K562 (cell line): ENCODE results near the gene GADL1. TPM values are rescaled to one million over a fixed set of nuclear protein-coding genes. Genes with fewer than 3 reads are reported as not detected.

Experiments used
- ATAC-seq: fragments of 200-7000 bp; cut with Tn5 transposase; 3 replicates; pipeline ENCODE4 v1.9.1; 2020; ENCODE audit warnings: moderate library complexity
- BruUV-seq: library from RNA; stranded (reverse); fragments of 400-500 nt; replicated peaks from 2 replicates; lab custom pipeline; 2021; lab: Mats Ljungman, UMichigan
- CTCF ChIA-PET: fragments of 300-600 bp; formaldehyde crosslinking; extraction: SDS; loops from one replicate; lab custom pipeline; 2021; ENCODE audit warnings: low intra/inter-chr PET ratio; lab: Yijun Ruan, JAX
- POLR2A ChIA-PET: fragments of 300-600, 350-650 bp; sonication (Branson Sonifier 250); formaldehyde crosslinking; extraction: SDS; loops from one replicate; lab custom pipeline; 2021; ENCODE audit warnings: antibody characterized with exemption, inconsistent platforms; lab: Yijun Ruan, JAX
- DNase-seq, 4 experiments: peaks; one replicate each; pipeline versions ENCODE4 v3.0.0 to v3.0.0-alpha.2; 2011 to 2018; ENCODE audit warnings: low spot score in 3 of 4, mixed read lengths in 3 of 4; ENCODE audit errors: extremely low read depth in 1 of 4
- FAIRE-seq: peaks from 2 replicates; lab custom pipeline; 2011; peaks lifted over from hg19 to GRCh38; lab: Jason Lieb, UNC
- H2AFZ ChIP-seq: 2 replicates; pipeline ENCODE4 v1.6.0; 2011; ENCODE audit warnings: low read depth, low read length, control low read depth, inconsistent platforms
- H3K27ac ChIP-seq: fragments of 200-600 bp; 3 replicates; pipeline ENCODE4 v1.8.0; 2011; ENCODE audit warnings: low read depth, mild to moderate bottlenecking, control low read depth, inconsistent platforms, low read length, moderate library complexity, mixed read lengths; ENCODE audit errors: extremely low read depth
- H3K27me3 ChIP-seq, 2 experiments: fragments of 300-600 bp in 1 of 2; 2 replicates in 1 of 2; 3 replicates in 1 of 2; pipeline versions ENCODE4 v1.6.0 to v1.8.0; 2011; ENCODE audit warnings: inconsistent platforms in 2 of 2, low read length in 2 of 2, mild to moderate bottlenecking in 1 of 2, mixed read lengths in 1 of 2, moderate library complexity in 1 of 2; ENCODE audit not compliant: control insufficient read depth in 2 of 2, insufficient read depth in 2 of 2
- H3K36me3 ChIP-seq: fragments of 300-600 bp; 3 replicates; pipeline ENCODE4 v1.8.0; 2011; ENCODE audit warnings: mild to moderate bottlenecking, low read length, inconsistent platforms; ENCODE audit not compliant: control insufficient read depth, insufficient read depth
- H3K4me1 ChIP-seq, 2 experiments: fragments of 200-600 bp in 1 of 2; replicated peaks in 1 of 2; 2 replicates in 1 of 2; 3 replicates in 1 of 2; pipeline versions ENCODE4 v1.5.1 to v1.8.0; 2011; ENCODE audit warnings: inconsistent platforms in 2 of 2, low read length in 2 of 2, mild to moderate bottlenecking in 1 of 2, mixed read lengths in 1 of 2, moderate library complexity in 1 of 2; ENCODE audit not compliant: control insufficient read depth in 2 of 2, insufficient read depth in 2 of 2
- H3K4me2 ChIP-seq: 2 replicates; pipeline ENCODE4 v1.6.1; 2011; ENCODE audit warnings: low read length, control low read depth, inconsistent platforms, mixed read lengths; ENCODE audit not compliant: insufficient read depth
- H3K4me3 ChIP-seq: fragments of 200-600 bp; sonication (generic), shearing (Covaris generic); 2 replicates; pipeline ENCODE4 v1.5.1; 2016; ENCODE audit warnings: control low read depth, inconsistent platforms
- H3K79me2 ChIP-seq: fragments of 200-600 bp; 3 replicates; pipeline ENCODE4 v1.8.0; 2011; ENCODE audit warnings: low read length, inconsistent platforms; ENCODE audit not compliant: control insufficient read depth, insufficient read depth
- H3K9ac ChIP-seq, 2 experiments: 2 replicates each; pipeline versions ENCODE4 v1.6.0 to v1.6.1; 2011; ENCODE audit warnings: low read depth in 2 of 2, low read length in 2 of 2, control low read depth in 1 of 2, inconsistent platforms in 1 of 2, mild to moderate bottlenecking in 1 of 2, mixed read lengths in 1 of 2; ENCODE audit not compliant: insufficient read depth in 1 of 2
- H3K9me1 ChIP-seq: one replicate; pipeline ENCODE4 v1.6.0; 2011; ENCODE audit warnings: inconsistent platforms, mild to moderate bottlenecking, low read length, moderate library complexity; ENCODE audit not compliant: control insufficient read depth, insufficient read depth
- H3K9me3 ChIP-seq: replicated peaks from 2 replicates; pipeline ENCODE4 v1.5.1; 2011; ENCODE audit warnings: low read depth, low read length, inconsistent platforms; ENCODE audit not compliant: control insufficient read depth, insufficient read depth
- H4K20me1 ChIP-seq: replicated peaks from 2 replicates; pipeline ENCODE4 v1.6.1; 2011; ENCODE audit warnings: low read length, inconsistent platforms, mixed read lengths; ENCODE audit not compliant: control insufficient read depth, insufficient read depth
- BCL6 ChIP-seq: fragments of 250-450 bp; sonication (Bioruptor Pico); IDR thresholded peaks from 2 replicates; pipeline ENCODE4 v1.4.0; 2020
- BHLHE40 ChIP-seq: IDR thresholded peaks from 2 replicates; pipeline ENCODE4 v1.6.1; 2011; ENCODE audit warnings: low read length, improper control_type of control experiment
- CBX1 ChIP-seq: sonication (generic); IDR thresholded peaks from 2 replicates; pipeline ENCODE4 v1.6.1; 2016; ENCODE audit warnings: antibody characterized with exemption, low read depth, mild to moderate bottlenecking
- CTBP1 ChIP-seq: fragments of 450-650 bp; IDR thresholded peaks from 2 replicates; pipeline ENCODE4 v1.6.1; 2016; ENCODE audit warnings: borderline replicate concordance
- HNRNPLL ChIP-seq: fragments of 200-400 bp; formaldehyde crosslinking; IDR thresholded peaks from 2 replicates; pipeline ENCODE4 v1.6.1; 2017; ENCODE audit warnings: low read length, low read depth, mild to moderate bottlenecking; ENCODE audit not compliant: poor library complexity, severe bottlenecking
- MAFK ChIP-seq: IDR thresholded peaks from 2 replicates; pipeline ENCODE4 v1.6.1; 2011; ENCODE audit warnings: low read length, improper control_type of control experiment
- NFIC ChIP-seq: fragments of 450-650 bp; IDR thresholded peaks from 2 replicates; pipeline ENCODE4 v1.6.1; 2017; ENCODE audit warnings: mild to moderate bottlenecking, inconsistent platforms
- NUFIP1 ChIP-seq: fragments of 450-650 bp; IDR thresholded peaks from 2 replicates; pipeline ENCODE4 v1.6.1; 2018; ENCODE audit not compliant: partially characterized antibody
- RFX1 ChIP-seq: fragments of 450-650 bp; IDR thresholded peaks from 2 replicates; pipeline ENCODE4 v1.6.1; 2016; ENCODE audit warnings: mild to moderate bottlenecking, moderate library complexity
- SMARCE1 ChIP-seq: fragments of 450-650 bp; IDR thresholded peaks from 2 replicates; pipeline ENCODE4 v1.7.1; 2016; ENCODE audit warnings: mild to moderate bottlenecking
- STAT5B ChIP-seq: fragments of 250-450 bp; sonication (Bioruptor Pico); IDR thresholded peaks from 2 replicates; pipeline ENCODE4 v1.8.0; 2021; ENCODE audit warnings: mild to moderate bottlenecking, inconsistent platforms
- WGBS: fragments of 100-300 bp; shearing (Covaris generic); methylation state at CpG from one replicate; pipeline ENCODE4 v1.1.6; 2016; ENCODE audit warnings: low coverage, mixed read lengths; ENCODE audit not compliant: insufficient coverage; ENCODE audit errors: missing lambda C conversion rate; 5-methylcytosine and 5-hydroxymethylcytosine counted together
- in situ Hi-C: fragments of 300-500 bp; cut with MboI; formaldehyde crosslinking; loops from 4 replicates; pipeline ENCODE4 v1.15.0; 2018; ENCODE audit warnings: inconsistent platforms, mixed read lengths
- intact Hi-C: fragments of 100-400 bp; cut with micrococcal nuclease; formaldehyde crosslinking; loops from 2 replicates; pipeline ENCODE4 v1.14.2; 2022
- polyA plus RNA-seq, 8 experiments: library from polyadenylated mRNA; depleted of rRNA in 4 of 8; stranded (reverse) in 5 of 8; unstranded in 3 of 8; fragments of >200 nt; fragmentation: Nextera tagmentation in 2 of 8; fragmentation: Illumina TruSeq in 1 of 8; extraction: Ambion mirVana in 2 of 8; extraction: Trizol in 1 of 8; gene quantifications; 2 replicates each; pipeline versions ENCODE4 v1.2.1 to v1.2.3, GENCODE V29; 2011 to 2014; ENCODE audit warnings: inconsistent platforms in 1 of 8, missing spikeins in 1 of 8
- total RNA-seq, 7 experiments: library from RNA; depleted of rRNA in 6 of 7; stranded (reverse); fragments of >200 nt in 6 of 7; fragmentation: Illumina TruSeq in 2 of 7; extraction: Trizol in 2 of 7; gene quantifications; 2 replicates each; pipeline versions ENCODE4 v1.2.1 to v1.2.3, GENCODE V29; 2011 to 2021; ENCODE audit warnings: low replicate concordance in 1 of 7
- TF ChIP-seq, protein P1 (sequence below): IDR thresholded peaks from 2 replicates; pipeline ENCODE4 v1.6.1; 2012; ENCODE audit warnings: low read depth, low read length, improper control_type of control experiment, borderline replicate concordance

The GADL1 gene
- total and polyA plus RNA-seq, 9 of the 15 experiments (the other 6 are each of a cell fraction or from before 2014, with no cell fraction given): 0.07 TPM; not detected in 8

DNA sequence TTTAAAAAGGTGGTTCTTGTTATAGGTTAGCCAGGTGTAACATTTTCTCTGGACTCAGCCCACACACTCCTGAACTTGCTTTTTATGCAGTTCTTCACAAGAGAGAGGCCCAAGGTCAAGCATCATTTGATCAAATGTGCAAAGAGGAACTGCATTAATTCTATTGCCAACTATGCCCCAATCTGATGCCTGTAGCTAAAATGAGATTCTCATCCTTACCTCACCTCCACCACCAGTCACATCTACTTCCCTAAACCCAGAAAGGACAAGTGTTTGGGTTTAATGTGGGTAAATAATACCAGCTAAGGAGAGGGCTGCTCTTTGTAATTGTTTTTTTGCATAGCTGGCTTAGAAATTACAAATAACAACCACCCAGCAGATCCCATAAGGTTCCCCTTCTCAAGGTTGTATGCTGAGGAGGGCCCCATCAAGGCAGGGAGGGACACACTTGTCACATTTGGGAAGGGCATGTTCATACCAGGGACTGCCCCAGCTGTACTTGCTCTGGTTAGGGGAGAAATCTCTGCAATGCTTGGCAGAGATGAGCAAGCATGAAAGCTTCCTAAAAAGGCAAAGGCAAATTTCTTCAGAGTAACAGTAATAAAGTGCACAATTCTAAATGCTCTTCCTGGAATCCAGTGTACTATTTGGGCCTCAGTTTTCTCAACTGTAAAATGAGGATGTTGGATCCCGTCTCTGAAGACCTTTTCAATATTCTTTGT lies 211.9 kb downstream of the GADL1 start:
- Histone ChIP-seq H3K79me2 (no peaks in the 10 kb centered on the region), H3K4me1 (no peaks in the 10 kb centered on the region), H3K27ac (no peak overlapping the region), H3K27me3 (no peaks in the 10 kb centered on the region), H2AFZ (no peak overlapping the region), H3K36me3 (no peaks in the 10 kb centered on the region), H3K4me3 (no peak overlapping the region), H3K9me1 (no peaks in the 10 kb centered on the region), H3K9ac (no peak overlapping the region), H3K4me2 (no peak overlapping the region), H4K20me1 (no peaks in the 10 kb centered on the region), H3K9me3 (no peaks in the 10 kb centered on the region)
- ChIA-PET CTCF (no interaction called here), POLR2A (no interaction called here)
- intact Hi-C loops (no loop called here), in situ Hi-C loops (no loop called here)
- DNase-seq: no peak
- 0% methylated on average over 1 of the region's 1 CpG for WGBS
- BruUV-seq: no TSS peak
- ATAC-seq: no peak
- FAIRE-seq: no peak
- no peak for TF ChIP-seq BHLHE40
- TF ChIP-seq SMARCE1: no peak
- no peak for TF ChIP-seq RFX1
- TF ChIP-seq MAFK: no peak
- TF ChIP-seq STAT5B (CRISPR knock-in tag): no peak
- TF ChIP-seq NUFIP1: no peak
- no peak for TF ChIP-seq CBX1
- TF ChIP-seq NFIC: no peak
- TF ChIP-seq BCL6: no peak
- TF ChIP-seq, protein P1, sequence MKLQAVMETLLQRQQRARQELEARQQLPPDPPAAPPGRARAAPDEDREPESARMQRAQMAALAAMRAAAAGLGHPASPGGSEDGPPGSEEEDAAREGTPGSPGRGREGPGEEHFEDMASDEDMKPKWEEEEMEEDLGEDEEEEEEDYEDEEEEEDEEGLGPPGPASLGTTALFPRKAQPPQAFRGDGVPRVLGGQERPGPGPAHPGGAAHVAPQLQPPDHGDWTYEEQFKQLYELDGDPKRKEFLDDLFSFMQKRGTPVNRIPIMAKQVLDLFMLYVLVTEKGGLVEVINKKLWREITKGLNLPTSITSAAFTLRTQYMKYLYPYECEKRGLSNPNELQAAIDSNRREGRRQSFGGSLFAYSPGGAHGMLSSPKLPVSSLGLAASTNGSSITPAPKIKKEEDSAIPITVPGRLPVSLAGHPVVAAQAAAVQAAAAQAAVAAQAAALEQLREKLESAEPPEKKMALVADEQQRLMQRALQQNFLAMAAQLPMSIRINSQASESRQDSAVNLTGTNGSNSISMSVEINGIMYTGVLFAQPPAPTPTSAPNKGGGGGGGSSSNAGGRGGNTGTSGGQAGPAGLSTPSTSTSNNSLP: no peak
- TF ChIP-seq CTBP1: no peak
- no peak for TF ChIP-seq HNRNPLL
